ENCODE data around the gene CAPN14. TPM values are rescaled to one million over a fixed set of nuclear protein-coding genes. Genes with fewer than 3 reads are reported as not detected.
"Not testable (repeated sequence)": the region's sequence is repeated elsewhere in the genome, so short reads cannot be mapped to it uniquely, and the experiment has no call there.

CAPN14 gene
- total RNA-seq, 2 donors from 2014 or later, result 0.08 TPM; not detected in 1

DNA sequence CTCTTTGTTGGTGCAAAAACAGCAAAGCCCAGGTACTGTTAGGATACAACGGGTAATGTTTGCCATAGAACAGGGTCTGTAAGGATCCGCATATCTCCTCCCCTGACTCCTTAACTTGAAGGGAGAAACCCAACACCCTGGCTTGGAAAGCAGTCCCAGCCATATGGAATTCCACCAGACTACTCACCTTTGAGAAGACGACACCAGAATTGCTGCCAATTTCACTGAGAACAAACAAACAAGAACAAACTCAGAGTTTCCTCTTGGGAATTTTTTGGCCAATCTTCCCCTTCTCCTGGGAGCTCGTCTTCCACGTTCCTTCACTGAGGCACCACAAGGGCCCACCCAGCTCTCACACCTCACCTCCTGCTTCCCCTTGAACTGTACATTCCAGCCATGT is 29.2 kb downstream of the CAPN14 start:
- H3K4me1 ChIP-seq, result no peaks in the 10 kb centered on the region
- H3K4me3 ChIP-seq, result no peak overlapping the region
- H3K36me3 ChIP-seq, result no peaks in the 10 kb centered on the region
- TF ChIP-seq, protein P1, sequence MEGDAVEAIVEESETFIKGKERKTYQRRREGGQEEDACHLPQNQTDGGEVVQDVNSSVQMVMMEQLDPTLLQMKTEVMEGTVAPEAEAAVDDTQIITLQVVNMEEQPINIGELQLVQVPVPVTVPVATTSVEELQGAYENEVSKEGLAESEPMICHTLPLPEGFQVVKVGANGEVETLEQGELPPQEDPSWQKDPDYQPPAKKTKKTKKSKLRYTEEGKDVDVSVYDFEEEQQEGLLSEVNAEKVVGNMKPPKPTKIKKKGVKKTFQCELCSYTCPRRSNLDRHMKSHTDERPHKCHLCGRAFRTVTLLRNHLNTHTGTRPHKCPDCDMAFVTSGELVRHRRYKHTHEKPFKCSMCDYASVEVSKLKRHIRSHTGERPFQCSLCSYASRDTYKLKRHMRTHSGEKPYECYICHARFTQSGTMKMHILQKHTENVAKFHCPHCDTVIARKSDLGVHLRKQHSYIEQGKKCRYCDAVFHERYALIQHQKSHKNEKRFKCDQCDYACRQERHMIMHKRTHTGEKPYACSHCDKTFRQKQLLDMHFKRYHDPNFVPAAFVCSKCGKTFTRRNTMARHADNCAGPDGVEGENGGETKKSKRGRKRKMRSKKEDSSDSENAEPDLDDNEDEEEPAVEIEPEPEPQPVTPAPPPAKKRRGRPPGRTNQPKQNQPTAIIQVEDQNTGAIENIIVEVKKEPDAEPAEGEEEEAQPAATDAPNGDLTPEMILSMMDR (IDR thresholded peaks at IDR 0.05), result no peak
- H3K9ac ChIP-seq (ENCODE audit: low read depth in 2 of 2, low read length in 2 of 2), result no peak overlapping the region
- no peak for DNase-seq
- H3K9me3 ChIP-seq, result no peaks in the 10 kb centered on the region
- no peak overlapping the region for H3K27ac ChIP-seq
- H3K27me3 ChIP-seq, result no peaks in the 10 kb centered on the region
- intact Hi-C loops (cut with DNase I), result no loop called here

DNA sequence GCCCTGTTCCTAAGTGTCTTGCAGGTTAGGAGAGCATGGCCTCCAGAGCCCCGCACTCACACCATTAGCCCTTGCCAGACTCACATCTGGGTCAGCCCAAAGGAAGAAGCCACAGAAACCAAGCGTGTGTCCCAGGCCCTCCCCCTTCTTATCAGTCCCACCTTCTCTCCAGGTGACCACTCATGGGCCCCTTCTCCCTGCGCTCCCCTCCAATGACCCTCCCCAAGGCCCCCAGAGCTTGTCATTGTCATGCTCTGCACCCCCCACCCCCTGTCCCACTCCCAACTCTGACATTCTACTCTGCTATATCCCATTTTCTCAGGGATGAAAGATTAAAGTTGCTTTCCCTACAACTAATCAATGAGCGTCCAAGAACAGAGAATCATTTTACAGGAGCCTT is 30.1 kb downstream of the CAPN14 start:
- H3K9ac ChIP-seq (ENCODE audit: low read depth in 2 of 2, low read length in 2 of 2), result no peak overlapping the region
- no peak overlapping the region for H3K27ac ChIP-seq
- no peaks in the 10 kb centered on the region for H3K27me3 ChIP-seq
- H3K4me3 ChIP-seq, result no peak overlapping the region
- intact Hi-C loops (cut with DNase I), result no loop called here
- H3K9me3 ChIP-seq, result no peaks in the 10 kb centered on the region
- no peak for DNase-seq
- TF ChIP-seq, protein P1 (IDR thresholded peaks at IDR 0.05), result no peak
- no peaks in the 10 kb centered on the region for H3K4me1 ChIP-seq
- no peaks in the 10 kb centered on the region for H3K36me3 ChIP-seq

DNA sequence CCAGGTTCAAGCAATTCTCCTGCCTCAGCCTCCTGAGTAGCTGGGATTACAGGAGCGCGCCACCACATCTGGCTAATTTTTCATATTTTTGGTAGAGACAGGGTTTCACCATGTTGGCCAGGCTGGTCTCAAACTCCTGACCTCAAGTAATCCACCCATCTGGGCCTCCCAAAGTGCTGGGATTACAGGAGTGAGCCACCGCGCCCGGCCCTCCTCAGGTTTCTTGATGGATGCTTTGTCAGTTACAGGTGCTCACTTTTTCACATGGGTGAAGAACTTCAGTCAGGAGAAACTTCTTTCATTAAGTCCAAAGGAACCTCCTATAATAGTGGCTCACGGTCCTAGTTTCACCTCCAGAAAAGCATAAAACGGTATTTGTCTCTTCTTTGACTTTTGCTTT is 33.3 kb downstream of the CAPN14 start:
- H3K4me3 ChIP-seq; DNase-seq; H3K27me3 ChIP-seq; H3K36me3 ChIP-seq; intact Hi-C loops (cut with DNase I); H3K4me1 ChIP-seq; H3K9ac ChIP-seq (ENCODE audit: low read depth in 2 of 2, low read length in 2 of 2); H3K27ac ChIP-seq; H3K9me3 ChIP-seq: not testable (repeated sequence)

DNA sequence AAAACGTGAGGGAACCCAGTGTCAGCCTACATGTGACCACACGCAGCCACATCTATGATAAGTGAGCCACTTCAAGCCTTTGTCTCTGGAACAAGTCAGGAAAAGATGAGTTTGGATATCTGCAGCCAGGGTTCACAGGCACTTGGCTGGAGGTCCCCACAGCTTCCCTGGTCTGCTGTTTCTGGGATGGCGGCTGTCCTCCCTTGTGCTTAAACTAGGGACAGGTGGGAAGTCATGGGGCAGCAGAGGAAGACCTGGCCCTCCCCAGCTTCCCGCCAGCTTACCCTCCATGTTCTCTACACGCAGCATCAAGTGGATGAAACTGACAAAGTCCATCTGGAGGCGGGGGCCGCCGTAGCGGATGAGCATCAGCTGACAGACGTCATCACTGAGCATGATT is 40.6 kb downstream of the CAPN14 start:
- DNase-seq, result no peak
- no peak overlapping the region for H3K27ac ChIP-seq
- H3K27me3 ChIP-seq, result no peaks in the 10 kb centered on the region
- no peaks in the 10 kb centered on the region for H3K36me3 ChIP-seq
- H3K9ac ChIP-seq (ENCODE audit: low read depth in 2 of 2, low read length in 2 of 2), result no peak overlapping the region
- no peaks in the 10 kb centered on the region for H3K4me1 ChIP-seq
- intact Hi-C loops (cut with DNase I), result loop anchor here (10.0 kb wide), 1 partner anchor 1012 kb away; no protein-coding TSS in a partner anchor
- TF ChIP-seq, protein P1 (IDR thresholded peaks at IDR 0.05), result no peak
- H3K4me3 ChIP-seq, result no peak overlapping the region
- no peaks in the 10 kb centered on the region for H3K9me3 ChIP-seq

DNA sequence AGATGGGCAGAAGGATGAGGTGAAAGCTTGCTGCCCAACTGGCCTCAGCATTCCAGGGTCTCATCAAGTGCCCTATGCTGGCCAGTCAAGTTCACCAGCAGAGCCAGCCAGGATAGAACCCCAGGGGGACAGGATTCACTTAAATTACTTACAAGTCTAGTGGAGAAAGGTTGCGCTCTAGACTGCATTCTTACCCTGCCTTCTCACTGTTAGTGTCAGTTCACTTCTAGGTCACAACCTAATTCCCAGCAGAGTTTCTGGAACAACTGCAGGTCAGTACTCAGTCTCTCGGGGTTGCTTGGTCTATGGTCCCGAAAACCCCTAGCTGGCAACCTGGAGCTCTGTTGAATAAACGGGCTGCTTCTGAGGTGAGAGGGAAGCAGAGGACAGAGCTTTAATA is 46.2 kb downstream of the CAPN14 start:
- intact Hi-C loops (cut with DNase I), result loop anchor here (5.0 to 10.0 kb wide), 2 partner anchors 459 to 1006 kb away; no protein-coding TSS in a partner anchor
- Histone ChIP-seq H3K9ac (ENCODE audit: low read depth in 2 of 2, low read length in 2 of 2) (no peak overlapping the region), H3K27ac (no peak overlapping the region), H3K9me3 (no peaks in the 10 kb centered on the region), H3K27me3 (no peaks in the 10 kb centered on the region), H3K36me3 (no peaks in the 10 kb centered on the region), H3K4me1 (no peaks in the 10 kb centered on the region), H3K4me3 (no peak overlapping the region)
- DNase-seq, result no peak
- TF ChIP-seq, protein P1 (IDR thresholded peaks at IDR 0.05), result no peak

DNA sequence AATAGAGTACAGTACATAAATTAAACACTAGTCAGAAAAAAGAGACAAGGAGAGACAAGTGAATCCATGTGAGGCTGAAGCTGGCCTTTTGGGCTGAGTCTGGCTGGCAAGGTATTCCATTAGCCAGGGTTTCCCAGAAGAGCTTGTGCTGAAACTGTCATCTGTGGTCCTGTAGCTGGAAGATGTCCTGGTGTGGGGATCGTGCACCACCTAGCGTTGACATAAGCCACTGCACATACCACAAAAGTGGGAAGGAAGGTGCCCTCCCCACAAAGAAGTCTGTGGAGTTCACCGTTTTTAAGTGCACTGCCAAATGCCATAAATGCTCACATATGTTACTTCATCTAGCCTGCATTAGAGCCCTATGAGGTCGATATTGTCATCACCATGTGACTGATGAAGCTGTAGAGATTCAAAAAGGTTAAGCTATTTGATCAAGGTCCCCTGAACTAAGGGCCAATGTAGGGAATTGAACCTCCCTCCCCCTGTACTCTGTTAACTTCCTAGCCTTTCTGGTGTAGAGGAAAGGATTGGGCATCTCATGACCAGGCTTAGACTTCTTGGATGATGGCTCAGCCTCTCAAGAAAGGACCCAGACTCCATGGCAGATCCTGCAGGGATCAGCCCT is 47.1 kb downstream of the CAPN14 start:
- H3K27me3 ChIP-seq, result no peaks in the 10 kb centered on the region
- no peak overlapping the region for H3K4me3 ChIP-seq
- TF ChIP-seq, protein P1 (IDR thresholded peaks at IDR 0.05), result peak; percentile 86
- peak; percentile 42 for DNase-seq
- no peak overlapping the region for H3K27ac ChIP-seq
- no peaks in the 10 kb centered on the region for H3K36me3 ChIP-seq
- intact Hi-C loops (cut with DNase I), result loop anchor here (5.0 to 10.0 kb wide), 2 partner anchors 458 to 1005 kb away; no protein-coding TSS in a partner anchor
- no peaks in the 10 kb centered on the region for H3K9me3 ChIP-seq
- H3K9ac ChIP-seq (ENCODE audit: low read depth in 2 of 2, low read length in 2 of 2), result no peak overlapping the region
- H3K4me1 ChIP-seq, result no peaks in the 10 kb centered on the region

All from colonic mucosa (tissue), 4 donors.